ENCODE data around the gene TRPM1.

TRPM1 gene

GRCh38 chr15:31049682-31050615 is 51.6 kb downstream of the TRPM1 start:
- no peak for DNase-seq (ENCODE audit: low read depth in 3 of 3)

- no peak for DNase-seq (ENCODE audit: low read depth in 3 of 3)
Observed at GRCh38 chr15:31049111-31049510, 52.4 kb downstream of the TRPM1 start.

GRCh38 chr15:31047437-31047836 is 54.1 kb downstream of the TRPM1 start:
- no peak for DNase-seq (ENCODE audit: low read depth in 3 of 3)

GRCh38 chr15:31046759-31047359 is 54.7 kb downstream of the TRPM1 start:
- no peak for DNase-seq (ENCODE audit: low read depth in 3 of 3)

GRCh38 chr15:31045606-31046005 is 55.9 kb downstream of the TRPM1 start:
- no peak for DNase-seq (ENCODE audit: low read depth in 3 of 3)

GRCh38 chr15:31042751-31043150 is 58.8 kb downstream of the TRPM1 start:
- DNase-seq (ENCODE audit: low read depth in 3 of 3), result no peak

- no peak for DNase-seq (ENCODE audit: low read depth in 3 of 3)
Observed at GRCh38 chr15:31041610-31042009, 59.9 kb downstream of the TRPM1 start.

- no peak for DNase-seq (ENCODE audit: low read depth in 3 of 3)
Observed at GRCh38 chr15:31040611-31041010, 60.9 kb downstream of the TRPM1 start.

GRCh38 chr15:31039961-31040360 is 61.6 kb downstream of the TRPM1 start:
- no peak for DNase-seq (ENCODE audit: low read depth in 3 of 3)

- no peak for DNase-seq (ENCODE audit: low read depth in 3 of 3)
Observed at GRCh38 chr15:31037731-31038477, 63.6 kb downstream of the TRPM1 start.

GRCh38 chr15:31036783-31037182 is 64.7 kb downstream of the TRPM1 start:
- DNase-seq (ENCODE audit: low read depth in 3 of 3), result no peak

- no peak for DNase-seq (ENCODE audit: low read depth in 3 of 3)
Observed at GRCh38 chr15:31035610-31036009, 65.9 kb downstream of the TRPM1 start.

- no peak for DNase-seq (ENCODE audit: low read depth in 3 of 3)
Observed at GRCh38 chr15:31034152-31034551, 67.4 kb downstream of the TRPM1 start.

GRCh38 chr15:31032961-31033371 is 68.6 kb downstream of the TRPM1 start:
- no peak for DNase-seq (ENCODE audit: low read depth in 3 of 3)

- no peak for DNase-seq (ENCODE audit: low read depth in 3 of 3)
Observed at GRCh38 chr15:31031471-31032067, 70.0 kb downstream of the TRPM1 start.

GRCh38 chr15:31027910-31028578 is 73.5 kb downstream of the TRPM1 start:
- no peak for DNase-seq (ENCODE audit: low read depth in 3 of 3)

GRCh38 chr15:31025996-31026395 is 75.5 kb downstream of the TRPM1 start:
- DNase-seq (ENCODE audit: low read depth in 3 of 3), result no peak

GRCh38 chr15:31024979-31025378 is 76.5 kb downstream of the TRPM1 start:
- no peak for DNase-seq (ENCODE audit: low read depth in 3 of 3)

- DNase-seq (ENCODE audit: low read depth in 3 of 3), result no peak
Observed at GRCh38 chr15:31024330-31024729, 77.2 kb downstream of the TRPM1 start.

- DNase-seq (ENCODE audit: low read depth in 3 of 3), result no peak
Observed at GRCh38 chr15:31023841-31024240, 77.7 kb downstream of the TRPM1 start.

GRCh38 chr15:31021067-31021665 is 80.4 kb downstream of the TRPM1 start:
- no peak for DNase-seq (ENCODE audit: low read depth in 3 of 3)

Data from stimulated activated CD4-positive, alpha-beta T cell treated with anti-CD3 and anti-CD28 coated beads, TNF-alpha, amount 100 ng/mL, for 24 hours (primary cell).